ENCODE data around the gene TANK.

TANK gene

DNA sequence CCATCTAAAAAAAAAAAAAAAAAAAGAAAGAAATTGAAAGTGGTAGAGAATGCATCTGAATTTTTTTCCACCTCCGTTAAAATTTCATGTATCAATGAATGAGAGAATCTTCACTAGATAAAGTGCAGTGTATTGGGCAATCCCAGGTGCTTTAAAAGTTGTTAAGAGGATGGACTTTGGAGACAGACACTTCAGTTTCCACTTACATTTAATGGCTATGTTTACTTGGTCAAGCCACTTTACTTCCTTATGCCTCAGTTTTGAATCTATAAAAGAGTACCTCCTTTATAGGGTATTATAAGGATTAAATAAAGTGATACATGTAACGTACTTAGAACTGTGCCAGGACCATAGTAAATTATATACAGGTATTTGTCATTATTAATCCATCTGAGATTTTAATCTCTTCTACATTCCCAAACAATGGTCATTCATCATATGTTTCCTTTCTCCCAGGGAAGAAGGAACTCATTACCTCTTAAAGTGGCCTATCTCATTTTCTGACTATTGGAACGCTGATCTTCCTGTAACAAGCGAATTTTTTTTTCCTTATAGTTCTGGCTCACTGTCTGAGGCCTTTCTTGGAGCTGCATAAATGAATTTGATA is 29.1 kb upstream of the TANK start:
- TF ChIP-seq FOXP2 (optimal IDR thresholded peaks at IDR 0.05; ENCODE audit: borderline replicate concordance, extremely low read depth, extremely low read length, insufficient read depth): no peak
- TF ChIP-seq POLR2AphosphoS5 (IDR thresholded peaks at IDR 0.05; ENCODE audit: low read depth, low read length): no peak
- no peak for TF ChIP-seq TAF1 (IDR thresholded peaks at IDR 0.05; ENCODE audit: borderline replicate concordance, insufficient read depth, low read length)
- TF ChIP-seq SIN3A (IDR thresholded peaks at IDR 0.05; ENCODE audit: borderline replicate concordance, insufficient read depth, low read length): no peak
- TF ChIP-seq, protein P1, sequence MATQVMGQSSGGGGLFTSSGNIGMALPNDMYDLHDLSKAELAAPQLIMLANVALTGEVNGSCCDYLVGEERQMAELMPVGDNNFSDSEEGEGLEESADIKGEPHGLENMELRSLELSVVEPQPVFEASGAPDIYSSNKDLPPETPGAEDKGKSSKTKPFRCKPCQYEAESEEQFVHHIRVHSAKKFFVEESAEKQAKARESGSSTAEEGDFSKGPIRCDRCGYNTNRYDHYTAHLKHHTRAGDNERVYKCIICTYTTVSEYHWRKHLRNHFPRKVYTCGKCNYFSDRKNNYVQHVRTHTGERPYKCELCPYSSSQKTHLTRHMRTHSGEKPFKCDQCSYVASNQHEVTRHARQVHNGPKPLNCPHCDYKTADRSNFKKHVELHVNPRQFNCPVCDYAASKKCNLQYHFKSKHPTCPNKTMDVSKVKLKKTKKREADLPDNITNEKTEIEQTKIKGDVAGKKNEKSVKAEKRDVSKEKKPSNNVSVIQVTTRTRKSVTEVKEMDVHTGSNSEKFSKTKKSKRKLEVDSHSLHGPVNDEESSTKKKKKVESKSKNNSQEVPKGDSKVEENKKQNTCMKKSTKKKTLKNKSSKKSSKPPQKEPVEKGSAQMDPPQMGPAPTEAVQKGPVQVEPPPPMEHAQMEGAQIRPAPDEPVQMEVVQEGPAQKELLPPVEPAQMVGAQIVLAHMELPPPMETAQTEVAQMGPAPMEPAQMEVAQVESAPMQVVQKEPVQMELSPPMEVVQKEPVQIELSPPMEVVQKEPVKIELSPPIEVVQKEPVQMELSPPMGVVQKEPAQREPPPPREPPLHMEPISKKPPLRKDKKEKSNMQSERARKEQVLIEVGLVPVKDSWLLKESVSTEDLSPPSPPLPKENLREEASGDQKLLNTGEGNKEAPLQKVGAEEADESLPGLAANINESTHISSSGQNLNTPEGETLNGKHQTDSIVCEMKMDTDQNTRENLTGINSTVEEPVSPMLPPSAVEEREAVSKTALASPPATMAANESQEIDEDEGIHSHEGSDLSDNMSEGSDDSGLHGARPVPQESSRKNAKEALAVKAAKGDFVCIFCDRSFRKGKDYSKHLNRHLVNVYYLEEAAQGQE (IDR thresholded peaks at IDR 0.05; ENCODE audit: insufficient read depth in 1 of 2, low read depth in 2 of 2, low read length in 2 of 2): no peak

DNA sequence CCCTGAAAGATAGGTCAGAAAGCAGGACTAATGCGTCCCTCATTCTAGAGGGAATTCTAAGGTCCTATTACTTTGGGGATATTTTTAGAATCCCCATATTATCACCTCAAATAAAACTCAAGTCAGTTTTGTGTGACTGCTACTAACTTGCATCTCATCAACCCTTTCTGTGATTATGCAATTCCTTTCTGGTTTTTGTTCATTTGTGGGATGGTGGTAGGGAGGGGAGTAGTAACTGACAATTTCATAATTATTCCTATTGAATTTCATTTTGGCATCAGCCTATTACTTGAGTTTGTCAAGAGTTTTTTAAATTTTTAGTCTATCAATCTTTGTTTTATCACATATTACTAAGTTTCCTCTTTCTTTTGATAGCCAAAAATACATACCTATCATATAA is 28.4 kb upstream of the TANK start:
- TF ChIP-seq, protein P1 (IDR thresholded peaks at IDR 0.05; ENCODE audit: insufficient read depth in 1 of 2, low read depth in 2 of 2, low read length in 2 of 2): no peak
- no peak for TF ChIP-seq POLR2AphosphoS5 (IDR thresholded peaks at IDR 0.05; ENCODE audit: low read depth, low read length)
- TF ChIP-seq SIN3A (IDR thresholded peaks at IDR 0.05; ENCODE audit: borderline replicate concordance, insufficient read depth, low read length): no peak
- TF ChIP-seq TAF1 (IDR thresholded peaks at IDR 0.05; ENCODE audit: borderline replicate concordance, insufficient read depth, low read length): no peak
- no peak for TF ChIP-seq FOXP2 (optimal IDR thresholded peaks at IDR 0.05; ENCODE audit: borderline replicate concordance, extremely low read depth, extremely low read length, insufficient read depth)

DNA sequence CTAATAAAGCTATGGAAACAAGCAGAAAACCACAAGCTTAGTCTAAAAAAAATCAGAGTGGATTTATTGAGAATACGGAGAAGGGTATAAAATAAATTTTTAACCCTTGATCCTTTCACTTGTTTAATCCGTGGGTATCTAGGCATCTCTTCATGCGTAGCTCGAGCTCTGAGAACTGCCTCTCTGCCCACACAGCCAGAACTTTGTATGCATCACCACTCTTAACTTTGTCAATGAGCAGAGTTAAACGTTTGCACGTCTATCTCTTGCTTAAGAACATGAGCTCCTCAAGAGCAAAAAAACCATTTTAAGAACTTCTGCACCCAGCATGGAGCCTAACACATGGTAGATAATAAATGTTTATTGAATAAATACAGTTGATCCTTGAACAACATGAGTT is 26.9 kb upstream of the TANK start:
- TF ChIP-seq POLR2AphosphoS5 (IDR thresholded peaks at IDR 0.05; ENCODE audit: low read depth, low read length) (no peak), FOXP2 (optimal IDR thresholded peaks at IDR 0.05; ENCODE audit: borderline replicate concordance, extremely low read depth, extremely low read length, insufficient read depth) (no peak), TAF1 (IDR thresholded peaks at IDR 0.05; ENCODE audit: borderline replicate concordance, insufficient read depth, low read length) (no peak), SIN3A (IDR thresholded peaks at IDR 0.05; ENCODE audit: borderline replicate concordance, insufficient read depth, low read length) (no peak)
- TF ChIP-seq, protein P1 (IDR thresholded peaks at IDR 0.05; ENCODE audit: insufficient read depth in 1 of 2, low read depth in 2 of 2, low read length in 2 of 2): no peak

DNA sequence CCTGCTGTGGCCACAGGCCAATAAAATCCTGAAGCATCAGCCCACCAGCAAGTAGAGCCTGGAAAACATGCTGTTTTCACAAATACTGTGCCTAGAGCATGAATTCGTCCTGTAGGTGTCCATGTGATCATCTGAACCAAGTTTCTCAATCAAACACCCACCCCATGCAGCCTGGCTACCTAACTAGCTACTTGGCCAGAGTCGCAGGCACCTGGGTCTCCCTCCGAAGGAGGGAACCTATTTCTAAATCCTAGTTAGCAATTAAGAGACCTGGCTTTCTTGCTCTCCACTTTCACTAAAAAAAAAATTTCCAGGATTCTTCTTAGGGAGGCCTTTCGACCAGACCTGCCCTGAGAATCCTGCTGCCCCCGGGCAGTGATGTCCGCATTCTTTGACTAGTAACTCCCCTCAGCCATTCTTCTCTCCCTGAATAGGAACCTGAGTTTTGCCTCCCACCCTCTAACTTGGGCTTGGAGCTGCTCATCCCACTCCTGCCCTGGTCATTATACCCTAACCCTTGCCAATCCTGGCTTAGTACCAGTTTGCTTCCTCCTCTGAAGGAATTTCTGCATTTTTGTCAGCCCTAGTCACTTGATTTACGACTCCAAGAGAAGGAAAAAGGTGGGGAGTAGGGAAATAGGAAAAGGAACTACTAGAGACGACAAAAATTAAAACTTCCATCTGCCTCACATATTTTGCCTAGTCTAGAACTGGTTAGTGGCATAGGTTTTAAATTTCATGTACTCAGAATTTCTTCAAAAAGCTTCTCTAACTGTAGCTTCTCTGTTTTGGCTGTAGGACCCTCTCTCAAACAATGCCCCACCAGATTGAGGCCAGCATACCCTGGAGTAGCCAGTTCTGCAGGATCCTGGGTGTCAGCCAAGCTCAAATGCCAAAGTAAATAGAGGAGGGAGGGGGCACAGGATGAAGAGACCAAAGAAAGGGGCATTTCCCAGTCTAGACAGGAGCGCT is 25.4 kb upstream of the TANK start:
- TF ChIP-seq FOXP2 (optimal IDR thresholded peaks at IDR 0.05; ENCODE audit: borderline replicate concordance, extremely low read depth, extremely low read length, insufficient read depth): no peak
- TF ChIP-seq, protein P1 (IDR thresholded peaks at IDR 0.05; ENCODE audit: insufficient read depth in 1 of 2, low read depth in 2 of 2, low read length in 2 of 2): 0 out of 4 replicates have a peak, but pooled peaks of 1 of the 2 experiments have one; percentile 16
- no peak for TF ChIP-seq SIN3A (IDR thresholded peaks at IDR 0.05; ENCODE audit: borderline replicate concordance, insufficient read depth, low read length)
- no peak for TF ChIP-seq TAF1 (IDR thresholded peaks at IDR 0.05; ENCODE audit: borderline replicate concordance, insufficient read depth, low read length)
- no peak for TF ChIP-seq POLR2AphosphoS5 (IDR thresholded peaks at IDR 0.05; ENCODE audit: low read depth, low read length)

All from PFSK-1 (cell line).